Measurements from ENCODE around the gene CNTN3.
A peak's percentile ranks its signal among the peaks of the same experiment; 100 is the strongest.

CNTN3 gene

DNA sequence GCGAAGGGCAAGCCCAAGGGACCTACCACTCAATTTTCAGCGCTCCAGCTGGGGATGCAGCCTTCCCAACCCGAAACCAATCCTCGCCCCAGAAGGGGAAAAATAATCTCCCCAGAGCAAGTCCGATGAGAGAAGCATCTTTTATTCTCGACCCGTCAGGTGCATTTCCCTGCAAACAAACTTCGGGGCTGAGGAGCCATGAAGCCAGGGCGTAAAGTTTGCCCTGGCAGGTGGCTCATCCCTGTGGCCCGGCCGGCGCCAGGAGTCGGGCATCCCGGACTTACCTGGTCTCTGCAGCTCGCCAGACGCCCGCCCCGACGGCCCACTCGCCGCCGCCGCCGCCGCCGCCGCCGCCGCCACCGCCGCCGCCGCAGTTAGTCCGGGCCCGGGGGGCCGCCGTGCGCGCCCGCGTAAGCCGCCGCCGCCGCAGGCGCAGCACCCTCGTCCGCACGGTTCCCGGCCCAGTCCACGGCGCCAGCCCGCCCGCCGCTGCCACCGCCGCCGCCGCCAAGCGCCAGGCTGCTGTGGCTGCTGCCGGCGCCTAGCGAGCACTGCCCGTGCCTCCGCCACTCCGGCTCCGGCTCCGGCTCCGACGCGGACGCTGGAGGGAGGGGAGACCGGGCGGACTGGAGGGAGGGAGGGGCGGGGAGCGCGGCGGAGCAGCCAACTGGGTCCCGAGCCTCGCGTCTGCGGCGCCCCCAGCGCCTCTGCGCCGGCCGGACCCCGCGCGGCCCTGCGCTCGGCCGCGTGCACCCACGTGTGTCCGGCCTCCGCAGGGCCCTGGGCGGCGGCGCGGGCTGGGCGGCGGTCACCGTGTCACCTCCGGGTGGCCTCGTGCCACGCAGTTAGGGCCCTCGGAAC is at the start of gene CNTN3:
TSS of gene CNTN3 (minus strand) at position 553 of the 861 bp plus-strand sequence. CDS start 93,547 bp downstream, outside the sequence.
- DNase-seq: peak; percentile 51

DNA sequence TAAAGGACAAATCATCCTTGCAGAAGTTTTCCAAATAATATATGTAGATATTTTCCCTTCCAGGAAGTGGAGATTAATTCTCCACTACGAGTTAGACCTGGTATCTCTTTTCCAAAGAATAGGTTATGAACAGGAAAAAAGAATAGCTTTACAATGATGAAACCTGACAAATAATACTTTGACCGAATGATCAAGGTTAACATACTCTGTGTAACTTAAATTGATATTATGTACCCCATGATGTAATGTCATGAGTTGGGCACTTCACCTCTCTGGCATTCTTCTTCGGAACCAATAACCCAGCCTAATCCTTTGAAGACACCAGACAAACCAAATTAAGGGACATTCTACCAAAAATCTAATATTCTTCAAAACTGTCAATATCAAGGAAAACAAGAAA is 48.7 kb upstream of the CNTN3 start:
- DNase-seq: no peak

DNA sequence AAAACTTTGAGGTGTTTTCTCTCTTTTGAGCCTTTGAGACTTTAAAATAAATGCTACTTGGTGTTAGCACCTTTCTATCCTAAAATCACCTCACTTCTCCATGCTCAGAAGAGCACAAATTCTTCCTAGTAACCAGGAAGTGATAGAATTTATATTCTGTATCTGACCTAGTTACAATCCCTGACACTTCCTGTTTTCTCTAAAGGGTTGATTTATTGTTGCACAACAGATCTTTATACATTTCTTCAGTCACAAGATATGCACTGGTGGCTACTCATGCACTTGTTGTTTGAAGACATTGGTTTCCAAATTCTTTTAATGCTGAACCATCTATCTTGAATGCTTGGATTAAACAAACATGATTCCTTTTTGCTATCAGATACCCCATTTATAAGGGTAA is 47.2 kb upstream of the CNTN3 start:
- no peak for DNase-seq

DNA sequence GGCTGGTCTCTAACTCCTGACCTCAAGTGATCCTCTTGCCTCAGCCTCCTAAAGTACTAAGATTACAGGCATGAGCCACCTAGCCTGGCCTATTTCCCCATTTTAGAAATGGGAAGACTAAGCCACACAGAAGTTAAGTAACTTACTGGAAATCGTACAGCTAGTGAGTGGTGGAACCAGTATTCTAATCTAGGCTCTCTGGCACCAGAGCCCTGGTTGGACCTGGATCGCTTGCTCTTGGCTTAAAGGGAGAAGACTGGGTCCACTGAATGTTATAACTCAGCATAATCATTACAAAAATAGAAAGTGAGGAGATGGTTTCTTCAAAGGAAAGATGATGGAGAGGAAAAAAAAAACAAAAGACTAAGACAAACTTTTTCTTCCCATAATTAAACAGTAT is 37.4 kb upstream of the CNTN3 start:
- no peak for DNase-seq

DNA sequence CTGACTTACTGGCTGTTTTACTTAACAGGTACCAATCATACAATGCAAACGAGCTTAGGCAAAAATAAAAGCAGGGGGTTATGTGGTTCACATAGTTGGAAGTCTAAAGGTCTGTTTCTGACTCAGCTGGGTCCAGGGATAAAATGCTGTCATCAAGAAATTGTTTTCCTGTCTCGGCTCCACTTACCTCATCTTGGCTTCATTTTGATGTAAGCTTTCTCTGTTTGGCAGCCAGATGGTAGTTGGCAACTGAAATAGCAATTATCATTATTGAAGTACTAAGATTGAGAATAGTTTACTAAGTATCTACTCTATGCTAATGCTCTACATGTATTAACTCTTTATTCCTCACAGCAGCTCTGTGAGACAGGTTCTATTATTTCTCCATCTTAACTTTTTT is 36.8 kb upstream of the CNTN3 start:
- peak; percentile 42 for DNase-seq

DNA sequence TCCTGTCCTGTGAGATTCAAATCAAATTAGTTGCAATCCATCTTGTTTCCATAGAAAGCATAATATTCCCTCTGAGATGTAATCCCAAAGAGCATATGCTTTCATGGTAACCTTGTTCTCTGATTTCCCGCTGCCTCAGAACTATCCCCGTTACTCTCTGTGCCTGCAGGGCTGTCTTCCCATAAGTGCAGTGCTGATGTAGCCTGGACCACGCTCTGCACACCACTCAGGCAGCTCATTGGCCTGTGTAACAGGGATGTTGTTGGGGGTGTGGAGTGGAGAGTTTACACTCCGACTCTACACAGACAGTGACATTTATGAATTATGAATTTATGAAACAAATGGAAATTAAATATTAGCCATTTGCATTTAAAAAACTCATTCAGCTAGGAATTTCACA is 33.6 kb upstream of the CNTN3 start:
- no peak for DNase-seq

DNA sequence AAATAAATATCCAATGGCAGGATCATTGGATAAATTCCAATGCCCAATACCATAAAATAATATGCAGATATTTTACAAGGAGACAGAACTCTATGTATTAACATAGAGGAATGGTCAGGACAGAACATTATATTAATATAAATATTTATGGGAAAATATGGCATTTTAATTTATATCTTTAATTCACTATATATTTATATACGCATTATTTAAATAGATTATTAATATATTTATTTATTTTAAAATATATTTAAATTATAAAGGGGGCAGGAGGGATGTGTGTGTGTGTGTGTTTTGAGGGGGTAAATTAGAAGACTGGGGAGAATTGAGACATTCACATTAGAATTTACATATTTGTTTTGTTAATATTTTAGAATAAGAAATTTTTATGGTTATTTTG is 31.6 kb upstream of the CNTN3 start:
- DNase-seq: no peak

DNA sequence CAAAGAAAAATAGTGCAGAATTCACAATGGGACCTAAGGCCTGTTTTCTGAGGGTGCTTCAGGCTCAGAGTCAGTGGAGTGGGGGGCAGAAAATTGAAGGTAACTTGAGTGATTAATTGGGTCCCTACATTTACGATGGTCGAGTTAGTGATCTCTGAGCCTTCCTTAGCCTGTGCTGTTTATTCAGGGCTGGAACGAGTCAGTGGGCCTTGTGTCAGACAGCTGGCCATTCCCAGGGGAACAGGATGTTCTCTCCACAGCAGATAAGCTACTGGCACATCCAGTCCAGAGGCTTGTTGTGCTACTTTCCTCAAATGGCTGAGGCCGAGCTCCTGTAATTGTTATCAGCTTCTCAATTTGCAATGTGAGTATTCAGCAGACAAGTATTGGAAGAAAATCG is 29.2 kb upstream of the CNTN3 start:
- no peak for DNase-seq

DNA sequence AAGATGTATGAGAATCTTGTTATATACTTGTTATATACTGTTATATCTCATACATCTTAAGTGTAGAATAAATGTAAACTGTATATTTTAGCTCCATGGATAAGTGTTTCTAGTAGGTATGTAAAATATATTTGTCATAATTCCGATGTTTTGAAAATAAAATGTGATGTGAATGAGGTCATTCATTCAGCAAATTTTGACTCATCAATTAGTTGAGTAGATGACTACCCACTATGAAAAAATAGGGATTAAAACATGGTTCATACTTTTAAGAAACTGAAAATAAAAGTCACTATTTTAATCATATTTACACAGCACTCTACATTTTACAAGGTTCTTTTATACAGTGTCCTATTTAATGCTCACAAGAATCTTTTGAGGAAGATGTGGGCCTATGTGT is 28.4 kb upstream of the CNTN3 start:
- no peak for DNase-seq

DNA sequence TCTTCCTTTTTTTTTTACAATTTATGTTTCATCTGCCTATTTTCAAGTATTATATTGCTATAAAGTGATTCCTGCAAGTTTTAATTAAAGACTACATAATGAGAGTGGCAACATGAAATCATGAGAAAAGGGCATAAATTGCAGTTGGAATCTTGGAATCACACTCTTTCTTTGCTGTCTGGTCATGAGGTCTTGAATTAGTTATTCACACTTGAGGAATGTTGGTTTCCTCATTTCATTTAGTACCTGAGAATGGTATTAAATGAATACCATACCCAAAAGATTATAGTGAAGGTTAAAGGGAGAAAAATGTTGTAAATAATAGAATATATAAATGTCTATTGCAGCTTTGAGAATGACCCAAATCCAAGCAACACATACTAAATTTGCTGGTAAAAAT is 25.8 kb upstream of the CNTN3 start:
- no peak for DNase-seq

DNA sequence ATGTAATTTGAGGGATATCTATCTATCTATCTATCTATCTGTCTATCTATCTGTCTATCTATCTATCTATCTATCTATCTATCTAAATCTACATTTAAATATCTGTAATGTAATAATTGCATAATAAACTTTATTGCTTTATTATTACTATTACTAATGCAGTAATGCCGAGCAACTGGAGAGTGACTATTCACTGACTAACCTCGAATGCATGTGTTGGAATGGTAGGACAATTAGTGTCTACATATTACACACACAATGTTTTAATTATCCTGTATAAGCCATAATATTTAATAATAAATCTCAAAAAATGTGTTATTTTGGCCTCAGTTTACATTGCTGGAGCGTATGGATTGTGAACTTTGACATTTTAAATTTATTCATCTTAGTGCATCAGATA is 25.2 kb upstream of the CNTN3 start:
- DNase-seq: no peak

DNA sequence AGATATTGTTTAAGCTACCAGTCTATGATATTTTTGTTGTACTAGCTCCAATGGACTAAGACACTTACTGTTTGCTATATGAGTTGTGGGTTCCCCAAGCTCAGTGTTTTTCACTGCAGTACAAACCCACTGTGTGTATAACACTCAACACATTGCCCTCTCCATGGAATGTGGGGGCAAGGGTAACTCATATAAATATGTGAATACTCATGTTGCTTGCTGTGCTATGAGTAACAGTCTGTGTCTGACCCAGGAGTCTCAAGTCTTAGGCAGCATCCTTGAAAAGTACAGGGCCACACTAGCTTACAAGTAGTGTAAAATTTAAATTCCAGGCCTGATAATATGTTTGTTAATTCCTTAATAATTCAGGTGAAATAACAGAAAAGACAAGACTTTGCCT is 22.5 kb upstream of the CNTN3 start:
- no peak for DNase-seq

DNA sequence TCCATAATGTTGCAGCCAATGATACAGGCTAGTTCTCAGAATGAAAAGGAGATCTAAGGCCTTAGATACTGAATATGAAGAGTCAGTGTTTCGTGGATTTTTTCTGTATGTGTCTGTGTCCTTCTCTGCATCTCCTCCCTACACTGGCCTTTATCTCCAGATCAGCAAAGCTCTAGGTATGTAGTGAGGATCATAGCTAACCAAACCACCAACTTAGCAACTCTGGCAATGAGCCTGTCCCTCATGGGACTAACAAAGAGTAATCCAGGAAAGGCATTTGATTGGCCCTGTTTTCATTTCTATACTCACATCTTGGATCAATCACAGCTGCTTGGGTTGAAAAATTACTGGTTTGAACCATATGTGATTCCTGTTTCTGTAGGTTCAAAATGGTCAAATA is 18.6 kb upstream of the CNTN3 start:
- DNase-seq: no peak

DNA sequence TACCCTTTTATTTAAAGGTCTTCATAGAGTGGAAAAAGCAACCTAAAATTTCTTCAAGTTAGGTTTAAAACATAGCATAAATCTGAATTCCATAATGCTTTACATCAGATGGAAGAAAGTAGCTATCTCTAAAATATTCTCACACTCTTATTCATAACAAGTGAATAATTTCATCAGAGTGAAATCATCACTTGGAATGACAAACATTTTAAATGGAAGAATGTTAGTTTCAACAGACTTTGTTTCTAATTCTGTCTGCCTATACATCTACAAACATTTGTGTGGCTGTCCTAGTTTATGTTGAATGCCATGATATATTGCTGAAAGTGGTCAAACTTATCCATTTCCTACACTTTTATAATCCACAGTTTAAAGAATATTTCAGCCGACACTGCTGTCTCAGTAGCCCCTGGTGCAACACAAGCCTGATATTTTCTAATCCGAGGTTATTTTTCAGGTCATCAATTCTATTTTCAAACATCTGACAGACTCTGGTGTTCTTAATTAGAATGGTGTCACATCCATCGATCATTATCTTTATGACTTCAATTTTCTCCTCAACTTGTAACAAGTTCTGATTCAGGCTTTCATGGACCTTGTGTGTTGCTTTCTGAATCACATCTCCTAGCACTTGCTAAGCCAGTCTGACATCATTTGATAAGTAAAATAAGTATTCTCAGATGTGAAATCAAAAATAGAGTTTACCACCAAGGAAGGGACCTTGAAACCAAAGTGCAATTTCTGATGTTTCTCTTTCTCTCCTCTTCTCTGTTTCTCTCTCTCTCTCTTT is 17.1 kb upstream of the CNTN3 start:
- no peak for DNase-seq

DNA sequence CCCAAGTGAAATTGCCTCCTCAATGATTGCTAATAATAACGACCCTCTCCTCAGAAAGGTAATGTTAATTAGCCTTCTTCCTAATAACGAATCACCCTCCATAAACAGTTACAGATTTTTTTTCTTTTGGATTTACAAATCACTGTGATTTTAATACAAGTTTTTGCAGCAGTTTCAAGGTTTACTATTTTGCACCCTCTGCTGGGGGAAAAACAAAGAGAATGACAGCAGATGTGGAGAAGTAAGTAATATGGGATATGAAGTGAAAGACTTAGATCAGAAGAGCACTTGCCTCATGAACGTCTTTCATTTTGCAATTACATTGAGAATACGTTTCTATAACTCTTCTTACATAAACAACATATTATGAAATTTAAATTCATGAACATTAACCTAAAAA is 16.1 kb upstream of the CNTN3 start:
- DNase-seq: no peak

DNA sequence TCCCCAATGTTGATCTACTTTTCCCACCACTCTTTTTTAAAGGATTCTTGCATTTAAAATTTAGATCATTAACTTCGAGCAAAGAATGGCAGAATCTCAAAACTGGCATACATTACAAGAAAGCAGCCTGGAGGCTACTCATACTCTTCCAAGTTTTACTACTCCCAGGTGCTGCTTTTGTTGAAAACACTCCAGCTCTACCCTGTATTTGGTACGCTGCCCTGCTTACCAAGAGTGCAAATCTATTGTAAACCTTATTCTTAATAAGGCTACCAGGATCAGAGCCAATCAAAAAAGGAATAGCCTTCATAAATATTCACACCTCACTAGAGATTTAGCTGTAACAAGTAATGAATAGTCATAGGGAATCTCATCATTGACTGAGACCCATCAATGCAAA is 11.6 kb upstream of the CNTN3 start:
- DNase-seq: no peak

DNA sequence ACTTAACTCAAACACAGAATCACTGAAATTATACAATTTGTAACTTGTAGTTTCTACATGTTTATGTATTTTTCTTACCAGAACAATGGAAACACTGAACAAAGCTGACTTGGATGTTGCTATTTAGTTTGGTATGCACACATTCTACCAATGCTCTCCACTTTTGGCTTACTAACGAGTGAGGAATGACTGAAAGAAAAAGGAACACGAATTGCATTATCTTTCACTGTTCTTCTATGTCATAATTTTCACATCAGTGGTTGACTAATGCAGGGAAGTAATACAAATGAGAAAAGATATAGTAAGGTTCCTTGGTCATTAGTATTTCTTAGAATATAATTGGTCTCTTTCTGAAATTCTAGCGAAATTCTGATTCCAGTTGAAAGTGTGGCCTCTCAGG is 9.8 kb upstream of the CNTN3 start:
- no peak for DNase-seq

DNA sequence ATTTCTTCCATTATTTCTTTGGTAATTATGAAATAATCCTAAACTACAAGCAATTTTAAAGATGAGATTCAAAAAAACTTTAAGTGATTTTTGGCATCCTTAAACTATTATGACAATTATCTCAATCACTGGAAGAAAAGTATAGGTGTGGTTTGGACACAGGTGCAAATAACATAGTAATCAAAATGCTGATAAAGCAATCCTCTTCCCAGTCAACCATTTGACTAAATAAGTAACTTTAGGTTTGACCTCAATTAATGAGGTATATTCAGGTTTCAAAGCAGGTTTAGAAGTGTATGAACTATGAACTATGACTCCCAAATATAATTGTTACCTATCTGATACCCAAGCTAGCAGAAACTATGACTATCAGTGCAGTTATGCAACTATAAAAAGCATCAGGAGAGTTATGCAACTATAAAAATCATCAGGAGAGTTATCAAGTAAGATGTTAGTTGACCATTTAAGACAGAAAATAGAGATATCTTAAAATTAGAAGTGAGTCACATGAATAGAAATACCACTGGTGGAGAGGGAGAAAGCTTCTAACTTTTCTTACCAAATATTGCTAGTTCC is 8.9 kb upstream of the CNTN3 start:
- no peak for DNase-seq

DNA sequence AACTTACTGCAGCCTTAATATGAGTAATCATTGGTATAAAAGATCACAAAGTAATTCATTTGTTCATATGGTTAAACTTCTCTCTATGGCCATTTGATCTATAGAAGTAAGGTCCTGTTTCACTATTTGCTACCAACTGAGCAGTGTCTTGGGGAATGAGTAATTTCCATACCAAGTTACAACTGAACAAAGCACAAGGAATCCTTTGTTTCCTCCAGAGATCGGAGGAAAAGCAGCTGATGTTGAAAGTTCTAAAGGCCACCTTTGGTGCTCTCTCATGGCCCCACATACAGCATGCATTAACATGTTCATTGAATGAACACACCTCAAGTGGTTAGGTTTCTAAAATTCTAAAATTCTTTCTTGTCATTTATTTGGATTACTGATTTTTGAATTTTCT is 7.1 kb upstream of the CNTN3 start:
- no peak for DNase-seq

DNA sequence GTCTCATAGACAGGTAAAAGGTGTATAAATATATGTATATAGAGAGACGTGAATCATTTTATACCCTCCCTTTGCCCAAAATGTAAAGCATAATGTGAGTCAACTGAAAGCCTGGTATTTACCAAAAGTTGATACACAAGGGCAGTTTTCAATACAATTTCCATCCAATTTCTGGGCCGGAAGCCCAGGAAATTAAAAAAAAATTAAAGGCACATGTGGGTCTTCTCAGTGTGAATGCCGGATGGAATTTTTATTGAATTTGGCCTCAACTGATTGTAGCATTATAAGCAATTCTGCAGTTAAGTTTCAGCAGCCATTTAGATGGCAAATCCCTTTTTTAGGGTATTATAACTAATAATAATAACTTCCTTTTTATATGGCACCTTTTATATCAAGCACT is 3.3 kb upstream of the CNTN3 start:
- DNase-seq: no peak

DNA sequence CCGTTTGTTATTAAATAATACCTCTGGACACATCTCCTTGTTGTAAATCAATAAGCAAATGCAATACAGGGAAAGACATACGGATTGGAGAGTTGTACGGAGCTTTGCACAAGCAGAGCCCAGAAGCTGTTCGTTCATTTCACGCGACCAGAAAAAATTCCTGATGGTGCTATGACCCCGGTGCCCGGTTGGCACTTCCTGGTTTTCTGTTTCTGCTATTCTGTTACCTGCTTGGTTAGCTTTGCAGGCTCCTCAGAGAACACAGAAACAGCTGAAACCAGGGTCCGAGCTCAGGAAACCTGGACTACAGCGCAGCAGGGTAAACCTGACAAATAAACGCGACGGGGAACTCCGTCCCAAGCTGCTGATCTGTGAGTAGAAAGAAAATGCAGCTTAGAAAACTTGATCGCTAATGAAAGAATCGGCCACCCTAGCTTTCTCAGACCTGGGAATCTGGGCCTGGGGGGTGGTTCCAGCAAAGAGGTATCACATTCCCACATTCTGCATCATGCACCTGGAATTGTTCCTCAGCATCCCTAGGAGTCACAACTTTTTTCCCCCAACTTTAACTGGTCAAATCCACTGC is 845 bp downstream of the CNTN3 start:
- DNase-seq: peak; percentile 24

DNA sequence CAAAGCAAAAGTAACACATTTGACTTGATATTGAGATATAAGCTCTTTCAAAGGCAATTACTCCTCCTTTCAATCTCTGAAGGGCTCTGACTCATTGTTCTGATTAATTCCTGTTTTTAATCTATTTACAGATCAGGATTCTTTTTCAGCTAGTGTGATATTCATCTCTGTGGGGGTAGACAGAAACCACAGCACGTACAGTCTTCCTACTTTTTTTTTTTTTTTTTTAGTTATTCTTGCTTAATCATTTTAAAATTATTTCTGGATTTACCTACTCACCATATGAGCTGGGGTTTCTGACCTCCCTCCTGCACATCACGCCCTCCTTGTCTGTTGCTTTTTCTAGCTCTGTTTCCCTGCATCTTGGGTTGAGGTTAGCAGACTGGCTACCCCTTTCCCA is 1.4 kb downstream of the CNTN3 start:
- DNase-seq: no peak

DNA sequence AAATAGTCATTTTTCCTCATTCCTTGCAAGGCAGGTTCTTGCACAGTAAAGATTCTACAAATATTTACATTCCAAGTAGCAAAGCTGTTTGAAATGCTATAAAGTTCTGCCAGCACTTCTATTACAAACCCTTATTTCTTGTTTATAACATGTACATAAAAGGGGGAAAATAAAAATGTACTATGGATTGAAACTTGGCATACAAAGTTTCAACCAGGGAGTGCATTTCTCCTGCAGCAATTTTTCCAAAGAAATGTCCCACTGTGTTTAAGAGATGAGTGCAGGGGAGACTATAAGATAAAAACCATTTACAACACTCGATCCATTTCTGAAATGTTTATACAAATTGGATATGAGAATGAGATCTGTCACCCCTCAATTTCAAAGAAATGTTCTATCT is 3.3 kb downstream of the CNTN3 start:
- no peak for DNase-seq

DNA sequence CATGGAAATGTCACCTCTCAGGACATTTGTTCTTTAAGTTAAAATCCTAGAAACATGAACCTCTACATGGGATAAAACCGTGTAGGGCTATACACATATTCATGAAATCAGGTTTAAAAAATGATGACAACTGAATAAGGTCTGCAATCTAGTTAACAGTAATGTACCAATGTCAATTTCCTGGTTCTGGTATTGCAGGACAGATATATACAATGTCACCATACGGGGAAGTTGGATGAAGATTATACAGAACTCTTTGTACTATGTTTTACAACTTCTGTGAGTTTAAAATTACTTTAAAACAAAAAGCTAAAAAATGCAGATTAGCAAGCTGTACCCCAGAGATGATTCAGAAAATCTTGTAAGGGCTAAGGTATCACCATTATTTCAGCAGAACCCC is 6.7 kb downstream of the CNTN3 start:
- no peak for DNase-seq
